GM12878 (cell line): ENCODE data around the gene STT3B. TPM values are rescaled to one million over a fixed set of nuclear protein-coding genes. Genes with fewer than 3 reads are reported as not detected.

ENCODE experiments used
- ATAC-seq: fragments of 200-7000 bp; cut with Tn5 transposase; 3 replicates; pipeline ENCODE4 v1.9.1; 2020; ENCODE audit warnings: mild to moderate bottlenecking, moderate library complexity
- BruUV-seq: library from RNA; stranded (reverse); fragments of 400-500 nt; replicated peaks from 2 replicates; lab custom pipeline; 2021; lab: Mats Ljungman, UMichigan
- CTCF ChIA-PET: fragments of 300-600 bp; sonication (Branson Sonifier 250); formaldehyde crosslinking; extraction: SDS; loops from one replicate; lab custom pipeline; 2021; ENCODE audit warnings: inconsistent platforms; lab: Yijun Ruan, JAX
- POLR2A ChIA-PET: fragments of 350-600 bp; formaldehyde crosslinking; extraction: SDS; loops from one replicate; lab custom pipeline; 2021; ENCODE audit warnings: inconsistent platforms; lab: Charles Lee
- RAD21 ChIA-PET: fragments of 300-600 bp; sonication (Branson Sonifier 250); formaldehyde crosslinking; loops from one replicate; lab custom pipeline; 2023; ENCODE audit warnings: antibody characterized with exemption; ENCODE audit not compliant: unreplicated experiment; lab: Charles Lee
- SMC1A ChIA-PET: fragments of 300-600 bp; sonication (Branson Sonifier 250); formaldehyde crosslinking; loops from one replicate; lab custom pipeline; 2023; ENCODE audit not compliant: unreplicated experiment, uncharacterized antibody; lab: Charles Lee
- DNase-seq: peaks from one replicate; pipeline ENCODE4 v3.0.0-alpha.2; 2011; ENCODE audit warnings: low read depth, low spot score
- FAIRE-seq: peaks from 3 replicates; lab custom pipeline; 2011; peaks lifted over from hg19 to GRCh38; lab: Jason Lieb, UNC
- H2AFZ ChIP-seq: 2 replicates; pipeline ENCODE4 v1.6.0; 2011; ENCODE audit warnings: low read depth, low read length, control low read depth; ENCODE audit not compliant: control insufficient read depth
- H3K27ac ChIP-seq: 2 replicates; pipeline ENCODE4 v1.5.1; 2011; ENCODE audit warnings: control low read depth; ENCODE audit not compliant: control insufficient read depth, insufficient read depth
- H3K27me3 ChIP-seq, 2 experiments: replicated peaks in 1 of 2; 2 replicates each; pipeline versions ENCODE4 v1.6.0 to v1.6.1; 2011; ENCODE audit warnings: low read length in 1 of 2; ENCODE audit not compliant: control insufficient read depth in 2 of 2, insufficient read depth in 2 of 2
- H3K36me3 ChIP-seq, 2 experiments: 2 replicates each; pipeline ENCODE4 v1.5.1; 2011; ENCODE audit warnings: low read length in 1 of 2; ENCODE audit not compliant: control insufficient read depth in 2 of 2, insufficient read depth in 2 of 2
- H3K4me1 ChIP-seq: 2 replicates; pipeline ENCODE4 v1.6.1; 2011; ENCODE audit warnings: mild to moderate bottlenecking, low read length, moderate library complexity, mixed read lengths; ENCODE audit not compliant: control insufficient read depth, insufficient read depth
- H3K4me2 ChIP-seq: 2 replicates; pipeline ENCODE4 v1.6.0; 2011; ENCODE audit warnings: control low read depth; ENCODE audit not compliant: control insufficient read depth, insufficient read depth
- H3K4me3 ChIP-seq: fragments of 200-600 bp; sonication (generic); 2 replicates; pipeline ENCODE4 v1.5.1; 2016
- H3K79me2 ChIP-seq: 2 replicates; pipeline ENCODE4 v1.6.0; 2011; ENCODE audit warnings: low read length; ENCODE audit not compliant: control insufficient read depth, insufficient read depth
- H3K9ac ChIP-seq: 2 replicates; pipeline ENCODE4 v1.8.0; 2011; ENCODE audit warnings: low read length, control low read depth, mixed read lengths; ENCODE audit not compliant: control insufficient read depth, insufficient read depth
- H3K9me3 ChIP-seq: replicated peaks from 3 replicates; pipeline ENCODE4 v1.5.1; 2011; ENCODE audit warnings: mild to moderate bottlenecking, low read length; ENCODE audit not compliant: control insufficient read depth, insufficient read depth
- H4K20me1 ChIP-seq: 2 replicates; pipeline ENCODE4 v1.6.0; 2011; ENCODE audit not compliant: control insufficient read depth, insufficient read depth
- ATF2 ChIP-seq: IDR thresholded peaks from 2 replicates; pipeline ENCODE4 v1.6.1; 2012; ENCODE audit warnings: low read length, inconsistent platforms
- CREB1 ChIP-seq: IDR thresholded peaks from 2 replicates; pipeline ENCODE4 v1.6.1; 2012; ENCODE audit warnings: low read depth, mild to moderate bottlenecking, inconsistent platforms
- ELK1 ChIP-seq: IDR thresholded peaks from 2 replicates; pipeline ENCODE4 v1.6.1; 2012; ENCODE audit warnings: low read depth, low read length, improper control_type of control experiment
- IKZF1 ChIP-seq: fragments of 450-650 bp; conservative IDR thresholded peaks from 2 replicates; pipeline ENCODE4 v1.6.1; 2017; ENCODE audit warnings: antibody characterized with exemption, mild to moderate bottlenecking
- IRF4 ChIP-seq: IDR thresholded peaks from 2 replicates; pipeline ENCODE4 v1.6.1; 2011; ENCODE audit warnings: low read depth, low read length
- KDM1A ChIP-seq: fragments of 200-600 bp; sonication (generic); IDR thresholded peaks from 2 replicates; pipeline ENCODE4 v1.6.1; 2016; ENCODE audit warnings: borderline replicate concordance
- LARP7 ChIP-seq: fragments of 450-650 bp; IDR thresholded peaks from 2 replicates; pipeline ENCODE4 v1.6.1; 2017; ENCODE audit warnings: mild to moderate bottlenecking
- NKRF ChIP-seq: fragments of 450-650 bp; conservative IDR thresholded peaks from 2 replicates; pipeline ENCODE4 v1.6.1; 2017; ENCODE audit warnings: mild to moderate bottlenecking, moderate library complexity
- NR2C1 ChIP-seq: fragments of 450-650 bp; IDR thresholded peaks from 2 replicates; pipeline ENCODE4 v1.6.1; 2017; ENCODE audit warnings: antibody characterized with exemption, mild to moderate bottlenecking, moderate library complexity
- NR2C2 ChIP-seq: IDR thresholded peaks from 2 replicates; pipeline ENCODE4 v1.6.1; 2011; ENCODE audit warnings: borderline replicate concordance, low read depth; ENCODE audit not compliant: control insufficient read depth, insufficient read length
- NR2F1 ChIP-seq: fragments of 450-650 bp; conservative IDR thresholded peaks from 2 replicates; pipeline ENCODE4 v1.6.1; 2017; ENCODE audit warnings: mild to moderate bottlenecking
- PKNOX1 ChIP-seq: fragments of 450-650 bp; IDR thresholded peaks from 2 replicates; pipeline ENCODE4 v1.6.1; 2016; ENCODE audit warnings: mild to moderate bottlenecking
- PML ChIP-seq: IDR thresholded peaks from 2 replicates; pipeline ENCODE4 v1.6.1; 2012; ENCODE audit warnings: low read length, inconsistent platforms
- POLR2A ChIP-seq: IDR thresholded peaks from 2 replicates; pipeline ENCODE4 v1.6.1; 2011; ENCODE audit warnings: low read depth, mild to moderate bottlenecking, low read length
- TCF3 ChIP-seq: IDR thresholded peaks from 2 replicates; pipeline ENCODE4 v1.6.1; 2012; ENCODE audit warnings: low read depth, mild to moderate bottlenecking, low read length, borderline replicate concordance; ENCODE audit not compliant: insufficient read depth
- ZNF24 ChIP-seq: fragments of 450-650 bp; IDR thresholded peaks from 2 replicates; pipeline ENCODE4 v1.6.1; 2017; ENCODE audit warnings: antibody characterized with exemption, mild to moderate bottlenecking
- ZNF384 ChIP-seq: IDR thresholded peaks from 2 replicates; pipeline ENCODE4 v1.6.1; 2012; ENCODE audit warnings: low read depth, mild to moderate bottlenecking, low read length, improper control_type of control experiment, borderline replicate concordance
- WGBS: methylation state at CpG from one replicate; pipeline ENCODE4 v1.1.6; 2016; ENCODE audit warnings: low lambda C conversion rate; ENCODE audit not compliant: insufficient replicate concordance, insufficient coverage; ENCODE audit errors: missing lambda C conversion rate; 5-methylcytosine and 5-hydroxymethylcytosine counted together
- in situ Hi-C: fragments of 300-500 bp; cut with MboI; formaldehyde crosslinking; loops from 9 replicates; pipeline ENCODE4 v1.14.3; 2018; ENCODE audit warnings: mixed read lengths
- intact Hi-C: fragments of 100-400 bp; cut with micrococcal nuclease; formaldehyde crosslinking; loops from one replicate; pipeline ENCODE4 v1.14.2; 2022; ENCODE audit not compliant: unreplicated experiment
- polyA plus RNA-seq, 11 experiments: library from polyadenylated mRNA; depleted of rRNA in 4 of 11; unstranded in 6 of 11; stranded (reverse) in 5 of 11; fragments of >200 nt; fragmentation: Nextera tagmentation in 4 of 11; fragmentation: Illumina TruSeq in 1 of 11; extraction: Ambion mirVana in 4 of 11; extraction: Trizol in 1 of 11; gene quantifications; 1 replicate in 1 of 11; 2 replicates in 10 of 11; pipeline versions ENCODE4 v1.2.1 to v1.2.3, GENCODE V29; 2011 to 2016; ENCODE audit warnings: inconsistent platforms in 2 of 11, missing spikeins in 2 of 11, low read depth in 1 of 11
- total RNA-seq, 4 experiments: library from RNA; depleted of rRNA in 3 of 4; stranded (reverse); fragments of >200 nt in 3 of 4; fragmentation: Illumina TruSeq in 1 of 4; extraction: Trizol in 1 of 4; gene quantifications; 2 replicates each; pipeline versions ENCODE4 v1.2.1 to v1.2.3, GENCODE V29; 2013 to 2021

Gene STT3B
- total and polyA plus RNA-seq, 10 of the 15 experiments (the other 5 are each of a cell fraction or from before 2014, with no cell fraction given): 19.9 to 208 (median 79.6) TPM

GRCh38 chr3:31533169-31534064 is 692 bp downstream of the STT3B start:
- FAIRE-seq (no peak), DNase-seq (no peak), ATAC-seq (peak; percentile 2)
- ChIA-PET RAD21 (interaction anchor here (0.7 to 8.0 kb wide), 21 partner anchors 9 to 360 kb away, joined by 3 to 88 read pairs (median 4); no protein-coding TSS in a partner anchor), SMC1A (interaction anchor here (0.9 to 4.3 kb wide), 14 partner anchors 11 to 764 kb away, joined by 3 to 56 read pairs (median 4); no protein-coding TSS in a partner anchor), CTCF (interaction anchor here (0.5 to 1.4 kb wide), 8 partner anchors 12 to 764 kb away, joined by 3 to 5 read pairs (median 4); no protein-coding TSS in a partner anchor), POLR2A (interaction anchor here (0.5 to 4.1 kb wide), 18 partner anchors 8 to 323 kb away, joined by 3 to 69 read pairs (median 6); no protein-coding TSS in a partner anchor)
- H3K9me3 ChIP-seq: no peaks in the 10 kb centered on the region
- H3K79me2 ChIP-seq: peaks cover 70% of the 10 kb centered on the region
- H3K27me3 ChIP-seq: no peaks in the 10 kb centered on the region
- peak overlapping the region; percentile 10; the same call in 1 of the 2 replicates for H3K4me2 ChIP-seq
- H3K27ac ChIP-seq: peak overlapping the region; percentile 92
- peak overlapping the region; percentile 92 for H3K4me3 ChIP-seq
- no peaks in the 10 kb centered on the region; a peak in 1 of 4 replicates for H3K36me3 ChIP-seq
- intact Hi-C loops (loop anchor here (5.0 to 10.0 kb wide), 5 partner anchors 71 to 766 kb away; no protein-coding TSS in a partner anchor), in situ Hi-C loops (loop anchor here (10.0 kb wide), 1 partner anchor 289 kb away; no protein-coding TSS in a partner anchor)
- BruUV-seq: no TSS peak
- peak overlapping the region; percentile 91 for H3K9ac ChIP-seq
- 1% methylated on average over 77 of the region's 81 CpGs for WGBS
- no peaks in the 10 kb centered on the region for H4K20me1 ChIP-seq
- peak overlapping the region; percentile 34; the same call in 1 of the 2 replicates for H2AFZ ChIP-seq
- H3K4me1 ChIP-seq: peaks cover 7% of the 10 kb centered on the region; the same call in 1 of the 2 replicates
- no peak for TF ChIP-seq KDM1A
- TF ChIP-seq PML: 0 out of 2 replicates have a peak, but pooled peaks have one; percentile 7
- no peak for TF ChIP-seq NR2C2
- TF ChIP-seq ZNF24: no peak
- TF ChIP-seq POLR2A: peak; percentile 51
- no peak for TF ChIP-seq ELK1
- TF ChIP-seq NKRF: 0 out of 2 replicates have a peak, but pooled peaks have one; percentile 22
- TF ChIP-seq LARP7: 0 out of 2 replicates have a peak, but pooled peaks have one; percentile 51
- TF ChIP-seq NR2C1: 0 out of 2 replicates have a peak, but pooled peaks have one; percentile 11
- TF ChIP-seq IKZF1: 0 out of 2 replicates have a peak, but pooled peaks have one; percentile 7
- TF ChIP-seq ATF2: no peak
- no peak for TF ChIP-seq IRF4
- 0 out of 2 replicates have a peak, but pooled peaks have one; percentile 2 for TF ChIP-seq TCF3
- no peak for TF ChIP-seq CREB1
- no peak for TF ChIP-seq ZNF384
- TF ChIP-seq PKNOX1: no peak
- TF ChIP-seq NR2F1: peak; percentile 24; the same call in 1 of the 2 replicates
